HepG2 (cell line): Measurements from ENCODE around the gene EXTL1. TPM values are rescaled to one million over a fixed set of nuclear protein-coding genes. Genes with fewer than 3 reads are reported as not detected.

ENCODE experiments used
- AHDC1 ChIP-seq: sonication (generic); formaldehyde crosslinking; IDR thresholded peaks from 2 replicates; pipeline ENCODE4 v1.5.1; 2020; ENCODE audit warnings: mild to moderate bottlenecking, missing genetic modification reagents, borderline replicate concordance
- CEBPB ChIP-seq: IDR thresholded peaks from 2 replicates; pipeline ENCODE4 v1.6.1; 2011; ENCODE audit warnings: low read depth, low read length, improper control_type of control experiment, borderline replicate concordance
- CSRNP2 ChIP-seq: sonication (generic); formaldehyde crosslinking; conservative IDR thresholded peaks from 2 replicates; pipeline ENCODE4 v1.8.0; 2022; ENCODE audit warnings: low read depth, missing genetic modification reagents
- KLF16 ChIP-seq, 2 experiments: sonication (generic) in 1 of 2; formaldehyde crosslinking in 1 of 2; IDR thresholded peaks; 2 replicates each; pipeline versions ENCODE4 v1.6.1 to v1.8.0; 2016 to 2023; ENCODE audit warnings: missing genetic modification reagents in 2 of 2, missing compliant biosample characterization in 1 of 2
- RARG ChIP-seq: sonication (generic); formaldehyde crosslinking; IDR thresholded peaks from 2 replicates; pipeline ENCODE4 v1.4.0; 2020; ENCODE audit warnings: low read depth, mild to moderate bottlenecking, missing genetic modification reagents
- REXO4 ChIP-seq: sonication (generic); formaldehyde crosslinking; IDR thresholded peaks from 2 replicates; pipeline ENCODE4 v1.8.0; 2022; ENCODE audit warnings: missing genetic modification reagents, mild to moderate bottlenecking, borderline replicate concordance
- THYN1 ChIP-seq: sonication (generic); formaldehyde crosslinking; IDR thresholded peaks from 2 replicates; pipeline ENCODE4 v1.8.1; 2023; ENCODE audit warnings: low read depth, mild to moderate bottlenecking, moderate library complexity, missing genetic modification reagents, borderline replicate concordance
- ZNF747 ChIP-seq: sonication (generic); formaldehyde crosslinking; IDR thresholded peaks from 2 replicates; pipeline ENCODE4 v1.8.1; 2023; ENCODE audit warnings: missing genetic modification reagents, mild to moderate bottlenecking, borderline replicate concordance
- polyA plus RNA-seq, 8 experiments: library from polyadenylated mRNA; depleted of rRNA in 3 of 8; stranded (reverse) in 7 of 8; unstranded in 1 of 8; fragments of >200 nt; fragmentation: Illumina TruSeq in 4 of 8; extraction: Trizol in 4 of 8; gene quantifications; 2 replicates each; pipeline versions ENCODE4 v1.2.1 to v1.2.3, GENCODE V29; 2011 to 2016; ENCODE audit warnings: low read depth in 4 of 8, missing spikeins in 1 of 8, mixed read lengths in 1 of 8; ENCODE audit not compliant: insufficient read depth in 1 of 8
- total RNA-seq, 5 experiments: library from RNA; depleted of rRNA; stranded (reverse); fragments of >200 nt; fragmentation: Illumina TruSeq; extraction: Trizol; gene quantifications; 2 replicates each; pipeline ENCODE4 v1.2.3, GENCODE V29; 2016; ENCODE audit warnings: low read depth in 1 of 5

The EXTL1 gene
- total and polyA plus RNA-seq, 2 of the 13 experiments (the other 11 are each of a cell fraction or from before 2014, with no cell fraction given): 0.35 to 1.0 TPM

- TF ChIP-seq AHDC1 (CRISPR knock-in tag): no peak
- no peak for TF ChIP-seq CEBPB
- no peak for TF ChIP-seq RARG (CRISPR knock-in tag)
- no peak for TF ChIP-seq REXO4 (CRISPR knock-in tag)
- TF ChIP-seq KLF16 (CRISPR knock-in tag; IDR thresholded peaks at IDR 0.05): no peak
- no peak for TF ChIP-seq THYN1 (CRISPR knock-in tag)
- no peak for TF ChIP-seq ZNF747 (CRISPR knock-in tag)
- TF ChIP-seq CSRNP2 (CRISPR knock-in tag): no peak
Measured at GRCh38 chr1:25987951-25988350, 33.6 kb upstream of the EXTL1 start (continued).
